NCI-H2029 (cell line): ENCODE data around the gene PLBD2.
A peak's percentile ranks its signal among the peaks of the same experiment; 100 is the strongest.

Experiments used
- DNase-seq: peaks from one replicate; lab custom pipeline; 2025; lab: John Stamatoyannopoulos, UW

PLBD2 gene

DNA sequence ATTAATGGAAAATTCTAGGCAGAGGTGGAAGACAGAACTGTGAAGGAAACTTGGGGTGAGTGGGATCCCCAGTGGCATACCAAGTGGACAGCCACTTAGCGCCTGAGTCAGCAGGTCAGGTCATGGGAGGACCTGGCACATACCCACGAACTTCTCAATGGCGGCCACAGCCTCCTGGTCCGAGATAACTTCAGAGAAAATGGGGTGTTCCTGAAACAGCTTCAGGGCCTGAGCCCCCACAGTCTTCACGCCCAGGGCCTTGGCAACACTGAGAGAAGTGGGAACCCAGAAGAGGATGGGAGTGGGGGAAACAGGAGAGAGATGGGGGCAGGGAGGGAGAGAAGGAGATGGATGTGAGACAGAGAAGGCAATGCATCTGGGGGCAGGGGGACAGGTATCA lies 35.4 kb downstream of the PLBD2 start:
- DNase-seq: no peak

DNA sequence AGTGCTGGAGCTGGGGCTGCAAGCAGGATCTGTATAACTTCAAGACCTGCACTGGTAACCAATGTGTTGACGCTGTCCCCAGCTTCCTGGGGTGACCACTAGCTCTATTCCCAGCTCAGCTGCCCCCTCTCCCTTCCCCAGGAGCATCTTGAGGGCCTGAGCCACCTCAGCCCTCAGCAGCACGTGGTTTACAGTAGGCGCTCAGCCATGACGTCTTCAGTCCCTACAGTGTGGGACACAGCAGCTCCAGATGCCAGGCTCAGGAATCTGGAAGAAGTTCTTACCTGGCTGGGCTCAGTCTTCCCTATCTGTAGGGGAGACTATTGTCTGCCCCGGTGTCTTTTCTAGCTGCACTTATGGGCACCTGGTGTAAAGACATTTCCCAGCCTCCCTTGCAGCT lies 36.7 kb downstream of the PLBD2 start:
- no peak for DNase-seq

DNA sequence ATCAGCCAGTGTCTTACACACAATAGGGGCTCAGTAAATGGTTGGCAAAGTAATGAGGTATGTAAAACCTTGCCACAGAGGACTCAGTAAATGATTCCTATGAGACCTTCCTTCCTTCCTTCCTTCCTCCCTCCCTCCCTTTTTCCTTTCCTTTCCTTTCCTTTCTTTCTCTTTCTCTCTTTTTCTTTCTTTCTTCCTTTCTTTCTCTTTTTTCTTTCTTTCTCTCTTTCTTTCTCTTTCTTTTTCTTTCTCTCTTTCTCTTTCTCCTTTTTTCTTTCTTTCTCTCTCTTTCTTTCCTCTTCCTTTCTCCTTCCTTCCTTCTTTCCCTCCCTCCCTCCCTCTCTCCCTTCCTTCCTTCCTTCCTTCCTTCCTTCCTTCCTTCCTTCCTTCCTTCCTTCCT lies 37.8 kb downstream of the PLBD2 start:
- DNase-seq: no peak

DNA sequence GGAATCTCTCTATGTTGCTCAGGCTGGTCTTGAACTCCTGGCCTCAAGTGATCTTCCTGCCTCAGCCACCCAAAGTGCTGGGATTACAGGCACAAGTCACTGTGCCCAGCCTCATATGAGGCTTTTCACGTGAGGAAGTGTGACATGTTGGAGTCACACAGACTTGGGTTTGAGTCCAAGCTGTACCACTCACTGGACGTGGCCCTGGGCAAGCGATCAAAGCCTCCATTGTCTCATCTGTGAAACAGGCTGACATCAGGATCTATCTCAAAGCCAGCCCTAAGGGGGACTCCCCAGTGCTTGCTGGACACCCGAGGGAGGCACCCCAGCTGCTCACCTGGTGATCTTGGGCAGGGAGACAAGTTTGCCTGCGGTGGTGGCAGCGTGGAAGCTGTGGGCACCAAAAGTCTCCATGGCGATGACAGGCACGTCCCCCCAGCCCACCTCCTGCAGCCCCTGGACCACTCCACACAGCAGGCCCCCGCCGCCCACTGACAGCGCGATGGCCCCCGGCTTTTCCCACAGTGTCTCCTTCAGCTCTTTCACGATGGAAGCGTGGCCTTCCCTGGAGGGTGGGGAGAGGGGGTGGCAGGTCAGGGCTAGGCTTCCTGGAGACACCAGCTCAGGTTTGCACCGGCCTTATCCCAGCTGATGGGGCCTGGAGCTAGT lies 38.6 kb downstream of the PLBD2 start:
- no peak for DNase-seq

DNA sequence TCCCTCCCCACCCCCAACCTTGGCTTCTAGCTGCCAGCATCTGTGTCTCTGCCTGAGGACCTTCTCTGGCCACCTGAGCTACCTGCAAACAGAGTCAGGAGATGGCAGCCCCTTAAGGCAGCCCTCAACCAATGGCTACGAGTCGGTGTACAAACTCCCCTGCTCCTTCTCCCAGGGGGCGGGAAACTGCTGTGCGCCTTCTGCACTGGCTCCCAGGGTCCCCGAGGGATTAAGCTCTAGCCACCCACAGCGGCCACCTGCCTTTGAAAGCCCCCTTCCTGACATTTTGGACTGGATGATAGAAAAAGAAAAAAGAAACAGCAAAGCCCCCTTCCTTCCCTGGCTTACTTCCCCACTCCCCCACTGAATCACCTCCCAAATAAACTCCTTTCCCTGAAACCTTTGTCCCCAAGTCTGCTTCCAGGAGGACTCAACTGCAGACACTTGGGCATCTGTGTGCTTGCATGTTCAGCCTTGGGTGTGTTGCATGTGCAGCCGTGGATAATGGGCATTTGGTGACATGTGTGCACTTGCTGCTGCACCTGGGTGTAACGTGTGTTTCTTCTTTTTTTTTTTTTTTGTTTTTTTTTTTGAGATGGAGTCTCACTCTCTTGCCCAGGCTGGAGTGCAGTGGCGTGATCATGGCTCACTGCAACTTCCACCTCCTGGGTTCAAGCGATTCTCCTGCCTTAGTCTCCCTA lies 39.3 kb downstream of the PLBD2 start:
- no peak for DNase-seq

DNA sequence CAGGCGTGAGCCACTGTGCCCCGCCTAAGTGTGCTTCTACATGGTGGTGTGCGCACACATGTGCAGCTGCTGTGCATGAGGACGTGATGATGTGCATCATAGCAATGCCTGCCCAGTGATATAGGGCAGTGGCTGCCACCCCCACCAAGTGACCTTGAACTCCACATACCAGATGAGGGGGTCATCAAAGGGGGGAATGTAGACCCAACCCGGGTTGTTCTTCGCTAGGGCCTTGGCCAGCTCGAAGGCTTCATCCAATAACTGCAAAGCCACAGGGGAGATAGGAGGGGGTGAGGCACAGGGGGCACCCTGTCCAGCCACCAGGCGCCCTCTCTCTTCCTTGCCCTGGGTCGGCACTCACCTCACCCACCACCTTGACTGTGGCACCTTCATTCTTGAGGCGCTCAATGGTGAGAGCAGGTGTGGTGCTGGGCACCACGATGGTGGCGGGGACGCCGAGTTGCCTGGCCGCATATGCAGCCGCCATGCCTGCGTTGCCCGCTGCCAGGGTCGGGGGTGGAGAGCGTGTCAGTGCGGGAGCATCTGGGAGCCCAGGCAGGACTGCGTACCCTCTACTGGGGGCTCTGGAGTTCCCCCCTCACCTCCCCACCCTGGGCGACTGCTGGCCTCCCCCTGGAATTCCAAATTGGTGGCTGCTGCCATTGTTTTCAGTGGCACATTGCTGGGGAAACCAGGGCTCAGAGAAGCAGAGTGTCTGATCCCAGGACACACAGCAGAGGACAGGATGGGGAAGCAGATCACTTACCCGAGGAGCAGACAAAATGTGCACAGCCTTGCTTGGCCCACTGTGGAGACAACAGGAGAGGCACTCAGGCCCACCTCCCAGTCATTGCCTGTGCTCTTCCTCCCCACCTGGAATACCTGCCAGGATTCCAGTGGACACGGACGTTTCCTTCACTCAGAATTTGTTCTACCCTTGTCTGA lies 40.2 kb downstream of the PLBD2 start:
- no peak for DNase-seq

DNA sequence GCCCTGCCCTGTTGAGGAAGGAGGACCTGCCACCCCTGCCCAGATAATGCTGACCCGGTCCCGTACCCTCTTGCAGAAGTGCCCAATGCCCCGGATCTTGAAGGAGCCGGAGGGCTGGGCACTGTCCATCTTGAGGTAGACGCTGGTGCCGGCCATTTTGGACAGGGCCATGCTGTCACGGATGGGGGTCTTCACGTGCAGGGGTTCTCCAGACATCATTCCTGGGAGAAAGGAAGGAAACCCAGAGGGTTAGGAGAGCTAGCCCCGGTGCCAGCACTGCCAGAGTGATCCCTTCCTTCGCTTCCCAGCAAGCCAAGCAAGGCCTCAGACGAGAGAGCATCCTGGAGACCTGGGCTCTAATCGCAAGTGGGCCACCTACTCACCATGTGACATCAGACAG lies 41.1 kb downstream of the PLBD2 start:
- DNase-seq: no peak

DNA sequence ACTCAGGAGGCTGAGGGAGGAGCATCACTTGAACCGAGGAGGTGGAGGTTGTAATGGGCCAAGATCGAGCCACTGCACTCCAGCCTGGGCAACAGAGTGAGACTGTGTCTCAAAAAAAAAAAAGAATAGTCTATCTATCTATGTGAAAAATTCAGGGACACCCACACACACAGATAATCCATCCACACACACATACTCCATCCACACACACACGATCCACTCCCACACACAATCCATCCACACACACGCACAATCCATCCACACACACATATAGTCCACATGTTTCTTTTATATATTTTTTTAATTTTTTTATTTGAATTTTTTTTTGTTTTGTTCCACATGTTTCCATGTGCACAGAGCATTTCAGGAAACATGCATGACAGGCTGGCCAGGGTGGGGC lies 42.0 kb downstream of the PLBD2 start:
- DNase-seq: no peak

DNA sequence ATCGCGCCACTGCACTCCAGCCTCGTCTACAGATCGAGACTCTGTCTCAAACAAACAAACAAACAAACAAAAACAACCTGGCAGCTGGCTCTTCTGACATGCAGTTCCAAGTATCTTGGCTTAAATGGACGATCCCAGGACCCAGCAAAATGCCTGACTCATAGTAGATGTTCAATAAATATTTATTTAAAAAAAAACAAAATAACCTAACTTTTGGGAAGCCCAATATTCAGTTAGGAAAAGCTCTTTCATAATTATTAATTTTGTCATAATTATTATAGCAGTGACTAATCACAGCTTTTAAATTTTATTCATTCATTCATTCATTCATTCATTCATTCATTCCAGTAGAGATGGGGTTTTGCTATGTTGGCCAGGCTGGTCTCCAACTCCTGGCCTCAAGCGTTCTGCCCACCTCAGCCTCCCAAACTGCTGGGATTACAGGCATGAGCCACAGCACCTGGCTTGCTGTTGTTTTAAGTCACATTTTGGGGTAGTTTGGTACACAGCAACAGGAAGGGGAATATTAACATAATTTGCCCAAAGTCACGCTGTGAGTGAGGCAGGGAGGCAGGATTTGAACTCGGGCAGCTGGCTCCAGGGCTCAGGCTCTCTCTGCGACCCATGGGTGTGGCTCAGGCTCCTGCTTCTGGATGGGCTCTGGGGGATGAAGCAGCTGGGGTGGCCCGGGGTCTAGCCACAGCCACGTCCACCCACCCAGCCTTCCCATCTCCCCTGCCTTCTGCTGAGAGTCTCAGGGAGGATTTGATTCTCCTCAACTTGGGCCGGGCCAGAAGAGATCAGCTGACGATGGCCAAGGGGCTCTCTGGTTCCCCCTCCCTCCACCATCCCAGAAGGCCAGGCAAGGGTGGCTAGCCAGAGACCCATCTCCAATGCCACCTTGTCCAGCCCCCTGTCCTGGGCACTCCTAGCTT lies 42.9 kb downstream of the PLBD2 start:
- DNase-seq: no peak

DNA sequence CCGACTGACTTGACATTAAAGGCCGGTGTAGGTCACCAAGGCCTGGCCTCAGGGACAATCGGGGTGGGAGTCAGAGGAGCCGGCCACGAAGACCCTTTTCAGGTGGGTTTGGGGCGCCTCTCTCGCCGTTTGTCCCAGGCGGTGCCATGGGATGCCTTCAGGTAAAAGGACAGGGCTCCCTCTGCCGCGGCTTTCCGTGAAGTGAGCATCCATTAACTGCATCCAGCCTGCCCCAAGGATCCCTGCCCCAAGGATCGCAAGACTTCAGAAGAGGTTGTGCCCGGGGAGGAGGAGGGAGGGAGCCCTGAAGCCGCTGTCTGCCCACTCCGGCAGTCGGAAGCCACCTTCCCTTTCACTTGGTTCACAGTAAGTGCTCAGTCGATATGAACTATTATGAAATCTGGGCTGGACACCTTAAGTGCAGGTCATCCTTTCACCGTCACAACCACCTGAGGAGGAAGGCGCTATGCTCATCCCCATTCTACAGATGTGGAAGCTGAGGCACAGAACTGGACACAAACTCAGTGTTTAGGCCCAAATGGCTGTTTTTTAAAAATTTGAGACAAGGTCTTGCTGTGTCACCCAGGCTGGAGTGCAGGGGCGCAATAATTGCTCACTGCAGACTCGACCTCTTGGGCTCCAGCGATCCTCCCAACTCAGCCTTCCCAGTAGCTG lies 44.3 kb downstream of the PLBD2 start:
- no peak for DNase-seq

DNA sequence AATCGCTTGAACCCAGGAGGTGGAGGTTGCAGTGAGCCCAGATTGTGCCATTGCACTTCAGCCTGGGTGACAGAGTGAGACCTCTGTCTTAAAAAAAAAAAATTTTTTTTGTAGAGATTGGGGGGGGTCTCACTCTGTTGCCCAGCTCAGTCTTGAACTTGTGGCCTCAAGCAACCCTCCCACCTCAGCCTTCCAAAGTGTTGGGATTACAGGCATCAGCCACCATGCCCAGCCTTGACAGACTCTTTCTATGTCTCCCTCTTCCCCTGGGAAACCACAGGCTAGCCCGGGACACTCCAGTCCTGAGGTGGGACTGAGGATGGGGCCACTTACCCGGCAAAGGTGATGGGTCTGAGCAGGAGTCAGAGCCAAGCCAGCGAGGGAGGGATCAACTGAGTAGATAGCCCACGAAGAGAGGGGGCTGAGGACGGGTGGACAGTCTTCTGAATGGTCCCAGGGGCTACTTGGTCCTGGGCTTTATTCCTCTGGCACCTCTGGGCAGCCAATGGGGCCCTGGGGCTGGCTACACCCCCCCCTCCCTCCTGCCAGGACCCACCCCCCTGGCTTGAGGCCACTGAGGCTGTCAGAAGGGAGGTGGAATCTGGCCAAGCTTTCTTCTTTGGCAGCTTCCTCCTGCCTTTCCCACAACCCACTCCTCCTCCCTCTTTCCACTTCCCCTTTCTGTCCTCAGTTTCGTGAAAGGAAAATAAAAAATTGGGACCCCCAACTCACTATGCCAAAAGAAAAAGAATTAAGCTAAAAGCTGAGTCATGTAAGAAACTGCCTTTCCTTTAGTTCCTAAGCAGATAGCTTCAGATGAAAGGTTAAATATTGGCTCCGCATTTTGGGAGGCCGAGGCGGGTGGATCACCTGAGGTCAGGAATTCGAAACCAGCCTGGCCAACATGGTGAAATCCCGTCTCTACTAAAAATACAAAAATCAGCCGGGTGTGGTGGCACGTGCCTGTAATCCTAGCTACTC lies 45.3 kb downstream of the PLBD2 start, which contains the start of gene SDS:
SDS (minus strand) TSS at position 453 of the 981 bp plus-strand sequence. CDS start 4,179 bp downstream, outside the sequence.
- DNase-seq: peak; percentile 73

DNA sequence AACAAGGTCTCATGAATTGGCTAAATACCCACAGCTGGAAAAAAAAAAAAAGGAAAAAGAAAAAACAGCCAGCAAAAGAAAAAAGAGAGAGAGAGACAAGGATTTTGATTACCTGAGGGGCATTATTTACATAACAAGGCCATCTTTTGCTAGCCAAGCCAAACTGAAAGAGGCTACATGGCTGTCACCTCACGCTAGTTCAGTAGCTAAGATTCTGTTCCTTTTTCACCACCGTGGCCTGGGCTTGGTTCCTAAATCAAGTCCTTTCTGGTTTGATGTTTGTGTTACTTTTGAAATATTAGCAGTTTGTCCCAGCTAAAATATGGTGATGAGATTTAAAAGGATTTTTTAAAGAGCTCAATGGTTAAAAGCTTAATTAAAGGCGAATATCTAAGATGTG lies 47.3 kb downstream of the PLBD2 start:
- DNase-seq: no peak

DNA sequence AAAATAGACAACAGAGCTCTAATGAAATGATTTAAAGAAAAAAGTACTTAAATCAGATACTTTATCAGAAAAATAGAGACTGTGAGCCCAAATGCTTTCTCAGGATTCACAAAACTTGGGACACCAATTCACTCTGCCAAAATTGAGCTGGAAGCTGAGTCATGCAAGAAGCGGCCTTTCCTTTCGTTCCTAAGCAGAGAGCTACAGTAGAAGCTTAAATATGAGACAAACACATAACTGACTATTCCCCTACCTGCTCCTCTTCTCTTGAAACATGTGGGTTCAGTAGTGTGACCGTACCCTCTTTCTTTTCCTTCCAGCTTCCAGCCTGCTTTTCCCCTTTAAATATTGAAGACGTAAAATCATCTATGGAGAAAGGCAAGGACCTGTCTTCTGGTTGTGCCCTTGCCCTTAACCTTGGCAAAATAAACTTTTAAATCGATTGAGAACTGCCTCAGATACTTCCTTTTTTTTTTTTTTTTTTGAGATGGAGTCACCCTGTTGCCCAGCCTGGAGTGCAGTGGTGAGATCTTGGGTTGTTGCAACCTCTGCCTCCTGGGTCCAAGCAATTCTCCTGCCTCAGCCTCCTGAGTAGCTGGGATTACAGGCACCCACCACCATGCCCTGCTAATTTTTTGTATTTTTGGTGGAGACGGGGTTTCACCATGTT lies 49.7 kb downstream of the PLBD2 start:
- no peak for DNase-seq

DNA sequence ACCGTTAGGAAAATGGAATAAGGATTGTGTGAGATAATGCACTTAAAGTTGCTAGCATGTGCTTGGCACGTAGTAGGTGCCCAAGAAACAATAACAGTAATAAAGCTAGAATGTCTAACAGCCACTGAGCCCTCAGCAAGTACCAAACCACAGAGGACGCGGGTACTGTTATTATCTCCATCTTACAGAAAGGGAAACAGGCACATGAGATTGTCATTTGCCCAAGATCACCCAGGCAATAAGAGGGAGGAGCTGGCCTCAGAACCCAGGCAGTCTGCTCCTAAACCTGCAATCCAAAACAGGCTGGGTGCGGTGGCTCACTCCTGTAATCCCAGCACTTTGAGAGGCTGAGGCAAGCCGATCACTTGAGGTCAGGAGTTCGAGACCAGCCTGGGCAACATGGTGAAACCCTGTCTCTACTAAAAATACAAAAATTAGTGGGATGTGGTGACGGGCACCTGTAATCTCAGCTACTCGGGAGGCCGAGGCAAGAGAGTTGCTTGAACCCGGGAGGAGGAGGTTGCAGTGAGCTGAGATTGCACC lies 50.4 kb downstream of the PLBD2 start:
- no peak for DNase-seq

DNA sequence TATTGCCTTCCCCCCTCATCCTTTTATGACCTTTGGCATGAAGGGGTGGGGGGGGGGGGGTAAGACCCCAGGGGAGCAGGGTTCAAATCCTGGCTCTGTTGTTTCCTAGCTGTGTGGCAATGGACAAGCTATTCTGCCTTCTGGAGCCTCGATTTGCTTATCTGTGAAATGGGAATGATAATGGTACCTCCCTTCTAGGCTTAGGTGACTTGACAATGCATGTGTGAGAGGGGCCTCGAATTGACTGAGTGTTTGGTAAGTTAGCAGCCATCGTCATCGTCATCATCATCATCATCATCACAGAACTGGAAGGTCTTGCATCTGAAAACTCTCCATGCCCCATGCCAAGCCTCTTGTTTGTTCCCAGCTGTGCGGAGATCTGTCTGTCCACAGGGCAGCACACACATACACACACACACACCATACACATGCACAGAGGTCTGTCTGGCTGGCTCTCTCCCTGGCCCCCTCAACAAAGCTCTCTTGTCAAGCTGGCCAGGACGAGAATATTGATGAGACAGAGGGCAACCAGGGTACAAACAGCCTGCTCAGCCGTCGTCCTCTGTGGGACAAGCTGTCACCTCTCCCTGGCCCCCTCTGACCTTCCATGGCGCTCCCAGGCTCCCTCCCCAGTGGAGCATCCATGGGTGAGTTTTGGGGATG lies 51.2 kb downstream of the PLBD2 start:
- DNase-seq: no peak

DNA sequence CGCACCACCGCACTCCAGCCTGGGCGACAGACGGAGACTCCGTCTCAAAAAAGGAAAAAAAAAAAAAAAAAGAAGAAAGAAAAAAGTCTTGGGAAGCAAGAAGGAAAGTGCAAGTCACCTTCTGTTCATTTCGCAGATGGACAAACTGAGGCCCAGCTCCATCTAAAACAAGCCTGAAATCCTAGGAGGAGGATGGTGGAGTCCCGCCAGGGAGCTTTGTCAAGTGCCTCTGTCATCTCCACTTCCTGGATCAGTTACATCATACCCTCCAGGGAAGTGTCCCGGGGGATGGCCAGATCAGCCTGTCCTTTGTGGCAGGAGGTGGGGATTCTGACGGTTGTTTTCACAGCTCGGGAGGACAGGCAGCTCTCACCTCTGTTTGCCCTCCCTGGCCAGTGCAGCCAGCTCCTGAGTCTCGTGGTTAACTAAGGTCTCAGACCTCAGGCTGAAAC lies 55.1 kb downstream of the PLBD2 start:
- peak; percentile 73 for DNase-seq

DNA sequence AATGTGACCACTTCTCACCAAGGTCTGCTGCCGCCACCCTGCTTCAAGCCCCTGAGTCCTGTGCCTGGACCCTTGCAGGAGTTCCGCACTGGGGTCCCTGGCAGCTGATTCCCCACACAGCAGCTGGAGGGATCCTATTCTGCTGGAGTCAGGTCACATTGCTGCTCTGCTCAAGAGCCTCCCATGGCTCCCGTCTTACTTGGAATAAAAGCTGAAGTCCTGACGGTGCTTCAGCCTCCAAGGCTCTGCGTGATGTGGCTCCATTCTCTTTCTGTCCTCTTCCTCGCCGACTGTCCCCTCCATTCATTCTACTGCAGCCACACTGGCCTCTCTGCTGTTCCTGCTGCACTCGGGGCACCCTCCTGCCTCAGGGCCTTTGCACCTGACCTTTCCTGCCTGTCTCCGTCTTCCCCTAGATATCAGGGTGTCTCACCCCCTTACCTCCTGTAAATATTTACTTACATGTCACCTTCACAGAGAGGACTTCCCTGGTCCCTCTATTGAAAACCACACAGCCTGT lies 56.2 kb downstream of the PLBD2 start:
- no peak for DNase-seq
